Measurements from ENCODE around the gene POFUT2. TPM values are rescaled to one million over a fixed set of nuclear protein-coding genes. Genes with fewer than 3 reads are reported as not detected.

POFUT2 gene
- total RNA-seq, 2 donors from 2014 or later, result 49.0 to 73.3 TPM

DNA sequence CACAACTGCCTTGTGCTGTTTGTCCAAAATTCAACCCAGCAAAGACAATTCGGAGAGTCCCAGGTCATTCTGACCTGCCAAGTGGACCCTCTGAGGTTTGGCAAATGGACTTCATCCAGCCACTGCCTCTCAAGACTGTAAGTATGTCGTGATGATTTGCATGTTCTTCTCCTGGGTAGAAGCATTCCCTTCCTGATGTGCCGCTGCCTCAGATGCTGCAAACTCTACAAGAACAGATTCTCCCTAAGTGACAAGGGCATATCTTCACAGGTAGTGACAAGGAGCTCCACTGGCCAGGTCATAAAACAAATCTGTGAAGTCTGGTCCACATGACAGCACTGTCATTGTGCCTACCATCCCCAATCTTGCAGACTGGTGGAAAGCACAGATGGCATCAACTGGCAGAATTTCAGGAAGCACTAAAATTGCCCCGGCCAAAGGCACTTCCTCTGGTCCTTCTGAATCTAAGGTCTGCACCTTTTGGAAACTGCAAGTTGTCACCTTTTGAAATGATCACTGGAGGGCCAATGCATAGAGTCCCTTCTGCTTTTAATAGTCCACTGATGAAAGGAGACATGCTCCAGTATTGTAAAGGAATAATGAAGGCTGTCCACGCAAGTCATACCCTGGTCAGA lies 27.4 kb downstream of the POFUT2 start:
- Histone ChIP-seq H3K9ac (ENCODE audit: extremely low read depth, low read length, poor library complexity, severe bottlenecking) (no peak overlapping the region), H3K4me3 (ENCODE audit: low read length) (no peak overlapping the region), H3K27me3 (ENCODE audit: control insufficient read depth, insufficient read depth, low read length, poor library complexity, severe bottlenecking) (no peaks in the 10 kb centered on the region), H3K27ac (ENCODE audit: low read depth, low read length) (no peak overlapping the region), H3K4me1 (ENCODE audit: control insufficient read depth, insufficient read depth, low read length) (no peaks in the 10 kb centered on the region), H3K36me3 (ENCODE audit: control insufficient read depth, insufficient read depth, low read length) (peaks cover 25% of the 10 kb centered on the region), H3K9me3 (ENCODE audit: control insufficient read depth, low read length) (no peaks in the 10 kb centered on the region)
- TF ChIP-seq, protein P1, sequence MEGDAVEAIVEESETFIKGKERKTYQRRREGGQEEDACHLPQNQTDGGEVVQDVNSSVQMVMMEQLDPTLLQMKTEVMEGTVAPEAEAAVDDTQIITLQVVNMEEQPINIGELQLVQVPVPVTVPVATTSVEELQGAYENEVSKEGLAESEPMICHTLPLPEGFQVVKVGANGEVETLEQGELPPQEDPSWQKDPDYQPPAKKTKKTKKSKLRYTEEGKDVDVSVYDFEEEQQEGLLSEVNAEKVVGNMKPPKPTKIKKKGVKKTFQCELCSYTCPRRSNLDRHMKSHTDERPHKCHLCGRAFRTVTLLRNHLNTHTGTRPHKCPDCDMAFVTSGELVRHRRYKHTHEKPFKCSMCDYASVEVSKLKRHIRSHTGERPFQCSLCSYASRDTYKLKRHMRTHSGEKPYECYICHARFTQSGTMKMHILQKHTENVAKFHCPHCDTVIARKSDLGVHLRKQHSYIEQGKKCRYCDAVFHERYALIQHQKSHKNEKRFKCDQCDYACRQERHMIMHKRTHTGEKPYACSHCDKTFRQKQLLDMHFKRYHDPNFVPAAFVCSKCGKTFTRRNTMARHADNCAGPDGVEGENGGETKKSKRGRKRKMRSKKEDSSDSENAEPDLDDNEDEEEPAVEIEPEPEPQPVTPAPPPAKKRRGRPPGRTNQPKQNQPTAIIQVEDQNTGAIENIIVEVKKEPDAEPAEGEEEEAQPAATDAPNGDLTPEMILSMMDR (conservative IDR thresholded peaks at IDR 0.05), result no peak
- Mint-ChIP-seq H3K9me3 (no peaks in the 10 kb centered on the region), H3K36me3 (ENCODE audit: low read depth) (peaks cover 32% of the 10 kb centered on the region), H3K4me3 (no peak overlapping the region), H3K4me1 (no peaks in the 10 kb centered on the region), H3K27me3 (ENCODE audit: insufficient read depth) (no peaks in the 10 kb centered on the region), H3K27ac (no peak overlapping the region)
- 82 to 85% methylated on average over 5 of the region's 5 CpGs for WGBS, 2 experiments (ENCODE audit: insufficient coverage in 1 of 2, insufficient read length in 1 of 2)
- DNase-seq, result peak; percentile 30

- peaks cover 25% of the 10 kb centered on the region for H3K36me3 Mint-ChIP-seq (ENCODE audit: low read depth)
- no peak overlapping the region for H3K27ac Mint-ChIP-seq
Measured at GRCh38 chr21:45259206-45259840, 28.4 kb downstream of the POFUT2 start.

DNA sequence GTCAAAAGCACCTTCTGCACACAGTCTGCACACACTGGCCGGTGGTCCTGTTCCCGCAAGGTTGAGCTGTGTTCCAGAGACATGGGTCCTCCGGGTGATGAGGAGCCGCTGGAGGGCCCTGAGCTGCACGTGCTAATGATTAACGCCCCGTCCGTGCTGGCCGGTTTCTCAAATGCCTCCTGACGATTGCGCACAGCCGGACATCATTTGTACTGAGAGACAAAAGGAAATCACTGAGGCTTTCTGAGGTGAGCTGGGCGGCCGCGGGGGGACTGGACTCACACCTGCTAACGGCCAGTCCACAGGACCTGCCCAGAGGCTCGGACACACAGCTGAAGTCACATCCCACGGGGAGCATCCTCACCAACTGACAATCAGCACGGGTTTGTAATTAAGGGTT lies 29.2 kb downstream of the POFUT2 start:
- Histone ChIP-seq H3K9me3 (ENCODE audit: control insufficient read depth, low read length) (no peaks in the 10 kb centered on the region), H3K36me3 (ENCODE audit: control insufficient read depth, insufficient read depth, low read length) (peaks cover 16% of the 10 kb centered on the region), H3K27me3 (ENCODE audit: control insufficient read depth, insufficient read depth, low read length, poor library complexity, severe bottlenecking) (no peaks in the 10 kb centered on the region), H3K4me1 (ENCODE audit: control insufficient read depth, insufficient read depth, low read length) (no peaks in the 10 kb centered on the region), H3K4me3 (ENCODE audit: low read length) (no peak overlapping the region), H3K9ac (ENCODE audit: extremely low read depth, low read length, poor library complexity, severe bottlenecking) (no peak overlapping the region), H3K27ac (ENCODE audit: low read depth, low read length) (peak overlapping the region; percentile 24)
- no peaks in the 10 kb centered on the region for H3K4me1 Mint-ChIP-seq
- H3K36me3 Mint-ChIP-seq (ENCODE audit: low read depth), result peaks cover 16% of the 10 kb centered on the region
- H3K27ac Mint-ChIP-seq, result no peak overlapping the region
- peak; percentile 40 for DNase-seq
- H3K4me3 Mint-ChIP-seq, result no peak overlapping the region
- TF ChIP-seq, protein P1 (conservative IDR thresholded peaks at IDR 0.05), result no peak
- WGBS, 2 experiments (ENCODE audit: insufficient coverage in 1 of 2, insufficient read length in 1 of 2), result 93 to 94% methylated on average over 14 to 19 of the region's 19 CpGs
- no peaks in the 10 kb centered on the region for H3K27me3 Mint-ChIP-seq (ENCODE audit: insufficient read depth)
- H3K9me3 Mint-ChIP-seq, result no peaks in the 10 kb centered on the region

More at GRCh38 chr21:45259206-45259840, 28.4 kb downstream of the POFUT2 start:
- H3K36me3 ChIP-seq (ENCODE audit: control insufficient read depth, insufficient read depth, low read length), result peaks cover 25% of the 10 kb centered on the region
- 91 to 94% methylated on average over 13 to 17 of the region's 17 CpGs for WGBS, 2 experiments (ENCODE audit: insufficient coverage in 1 of 2, insufficient read length in 1 of 2)
- H3K4me3 ChIP-seq (ENCODE audit: low read length), result no peak overlapping the region
- H3K9ac ChIP-seq (ENCODE audit: extremely low read depth, low read length, poor library complexity, severe bottlenecking), result no peak overlapping the region
- no peaks in the 10 kb centered on the region for H3K4me1 Mint-ChIP-seq
- TF ChIP-seq, protein P1 (conservative IDR thresholded peaks at IDR 0.05), result no peak
- H3K27me3 ChIP-seq (ENCODE audit: control insufficient read depth, insufficient read depth, low read length, poor library complexity, severe bottlenecking), result no peaks in the 10 kb centered on the region
- no peaks in the 10 kb centered on the region for H3K9me3 Mint-ChIP-seq
- no peaks in the 10 kb centered on the region for H3K9me3 ChIP-seq (ENCODE audit: control insufficient read depth, low read length)
- DNase-seq, result peak; percentile 24
- no peak overlapping the region for H3K4me3 Mint-ChIP-seq
- no peak overlapping the region for H3K27ac ChIP-seq (ENCODE audit: low read depth, low read length)
- H3K27me3 Mint-ChIP-seq (ENCODE audit: insufficient read depth), result no peaks in the 10 kb centered on the region
- no peaks in the 10 kb centered on the region for H3K4me1 ChIP-seq (ENCODE audit: control insufficient read depth, insufficient read depth, low read length)

Measured in endodermal cell (in vitro differentiated cells).